ENCODE measurements around the gene CDH4.

GRCh38 chr20:61451953-61452352 is 199.9 kb downstream of the CDH4 start:
- TF ChIP-seq, protein P1, sequence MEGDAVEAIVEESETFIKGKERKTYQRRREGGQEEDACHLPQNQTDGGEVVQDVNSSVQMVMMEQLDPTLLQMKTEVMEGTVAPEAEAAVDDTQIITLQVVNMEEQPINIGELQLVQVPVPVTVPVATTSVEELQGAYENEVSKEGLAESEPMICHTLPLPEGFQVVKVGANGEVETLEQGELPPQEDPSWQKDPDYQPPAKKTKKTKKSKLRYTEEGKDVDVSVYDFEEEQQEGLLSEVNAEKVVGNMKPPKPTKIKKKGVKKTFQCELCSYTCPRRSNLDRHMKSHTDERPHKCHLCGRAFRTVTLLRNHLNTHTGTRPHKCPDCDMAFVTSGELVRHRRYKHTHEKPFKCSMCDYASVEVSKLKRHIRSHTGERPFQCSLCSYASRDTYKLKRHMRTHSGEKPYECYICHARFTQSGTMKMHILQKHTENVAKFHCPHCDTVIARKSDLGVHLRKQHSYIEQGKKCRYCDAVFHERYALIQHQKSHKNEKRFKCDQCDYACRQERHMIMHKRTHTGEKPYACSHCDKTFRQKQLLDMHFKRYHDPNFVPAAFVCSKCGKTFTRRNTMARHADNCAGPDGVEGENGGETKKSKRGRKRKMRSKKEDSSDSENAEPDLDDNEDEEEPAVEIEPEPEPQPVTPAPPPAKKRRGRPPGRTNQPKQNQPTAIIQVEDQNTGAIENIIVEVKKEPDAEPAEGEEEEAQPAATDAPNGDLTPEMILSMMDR (IDR thresholded peaks at IDR 0.05), result no peak
- TF ChIP-seq POLR2AphosphoS5 (IDR thresholded peaks at IDR 0.05), result no peak
- no peak for TF ChIP-seq POLR2A (IDR thresholded peaks at IDR 0.05)
- TF ChIP-seq EP300 (IDR thresholded peaks at IDR 0.05), result no peak

All from upper lobe of left lung (tissue), 4 donors.